Eye (tissue), 1 donor: ENCODE measurements around the gene ARRB1.
"Not testable (repeated sequence)": the region's sequence is repeated elsewhere in the genome, so short reads cannot be mapped to it uniquely, and the experiment has no call there.

ENCODE experiments used
- DNase-seq: peaks from one replicate; pipeline ENCODE4 v3.0.0-alpha.2; 2015

Gene ARRB1

GRCh38 chr11:75298191-75298975 is 53.1 kb downstream of the ARRB1 start:
- no peak for DNase-seq

- no peak for DNase-seq
These were observed 57.6 kb downstream of the ARRB1 start for GRCh38 chr11:75293903-75294302.

GRCh38 chr11:75292943-75293342 is 58.5 kb downstream of the ARRB1 start:
- DNase-seq: no peak

- DNase-seq: no peak
These were observed 59.7 kb downstream of the ARRB1 start for GRCh38 chr11:75291741-75292140.

GRCh38 chr11:75289919-75290318 is 61.5 kb downstream of the ARRB1 start:
- no peak for DNase-seq

- no peak for DNase-seq
These were observed 62.0 kb downstream of the ARRB1 start for GRCh38 chr11:75289511-75289760.

GRCh38 chr11:75287579-75287978 is 63.9 kb downstream of the ARRB1 start:
- no peak for DNase-seq

GRCh38 chr11:75286826-75287465 is 64.5 kb downstream of the ARRB1 start:
- no peak for DNase-seq

- DNase-seq: no peak
These were observed 65.6 kb downstream of the ARRB1 start for GRCh38 chr11:75285776-75286360.

GRCh38 chr11:75283391-75283931 is 68.0 kb downstream of the ARRB1 start:
- no peak for DNase-seq

GRCh38 chr11:75281469-75282095 is 69.9 kb downstream of the ARRB1 start:
- no peak for DNase-seq

GRCh38 chr11:75280770-75281468 is 70.5 kb downstream of the ARRB1 start:
- no peak for DNase-seq

GRCh38 chr11:75280227-75280701 is 71.2 kb downstream of the ARRB1 start:
- DNase-seq: peak; percentile 94

GRCh38 chr11:75279273-75279672 is 72.2 kb downstream of the ARRB1 start:
- DNase-seq: no peak

- no peak for DNase-seq
These were observed 73.3 kb downstream of the ARRB1 start for GRCh38 chr11:75277991-75278790.

GRCh38 chr11:75277211-75277805 is 74.2 kb downstream of the ARRB1 start:
- no peak for DNase-seq

- DNase-seq: no peak
These were observed 74.8 kb downstream of the ARRB1 start for GRCh38 chr11:75276686-75277085.

- no peak for DNase-seq
These were observed 75.3 kb downstream of the ARRB1 start for GRCh38 chr11:75276186-75276585.

- DNase-seq: no peak
These were observed 75.9 kb downstream of the ARRB1 start for GRCh38 chr11:75275581-75275980.

GRCh38 chr11:75274716-75275115 is 76.7 kb downstream of the ARRB1 start:
- DNase-seq: not testable (repeated sequence)
